Skeletal muscle tissue (tissue), 4 donors: ENCODE results near the gene MUC7. TPM values are rescaled to one million over a fixed set of nuclear protein-coding genes. Genes with fewer than 3 reads are reported as not detected.

Source experiments
- H3K27ac ChIP-seq: one replicate; pipeline ENCODE4 v1.7.0; 2013; ENCODE audit warnings: mild to moderate bottlenecking, low read depth, low read length, inconsistent platforms
- H3K27me3 ChIP-seq, 3 donors: one replicate each; pipeline ENCODE4 v1.7.0; 2013; ENCODE audit warnings: low read length in 3 of 3; ENCODE audit not compliant: control insufficient read depth in 3 of 3, insufficient read depth in 3 of 3
- H3K36me3 ChIP-seq, 3 donors: one replicate each; pipeline ENCODE4 v1.7.0; 2013; ENCODE audit warnings: low read length in 3 of 3; ENCODE audit not compliant: control insufficient read depth in 3 of 3, insufficient read depth in 3 of 3
- H3K4me1 ChIP-seq, 3 donors: one replicate each; pipeline ENCODE4 v1.7.0; 2013; ENCODE audit warnings: low read length in 3 of 3, mild to moderate bottlenecking in 3 of 3; ENCODE audit not compliant: control insufficient read depth in 3 of 3, insufficient read depth in 3 of 3
- H3K4me3 ChIP-seq, 3 donors: one replicate each; pipeline ENCODE4 v1.7.0; 2013; ENCODE audit warnings: low read length in 3 of 3
- H3K9ac ChIP-seq, 3 donors: one replicate each; pipeline ENCODE4 v1.7.0; 2013; ENCODE audit warnings: low read length in 3 of 3, mild to moderate bottlenecking in 3 of 3, moderate library complexity in 2 of 3, low read depth in 1 of 3
- H3K9me3 ChIP-seq, 3 donors: one replicate each; pipeline ENCODE4 v1.7.0; 2013; ENCODE audit warnings: low read length in 3 of 3; ENCODE audit not compliant: control insufficient read depth in 3 of 3
- total RNA-seq: library from RNA; depleted of rRNA; stranded (reverse); fragments of >200 nt; gene quantifications from one replicate; pipeline ENCODE4 v1.2.3, GENCODE V29; 2014
- donor health status: Osteomylitis.

MUC7 gene
- total RNA-seq: not detected

DNA sequence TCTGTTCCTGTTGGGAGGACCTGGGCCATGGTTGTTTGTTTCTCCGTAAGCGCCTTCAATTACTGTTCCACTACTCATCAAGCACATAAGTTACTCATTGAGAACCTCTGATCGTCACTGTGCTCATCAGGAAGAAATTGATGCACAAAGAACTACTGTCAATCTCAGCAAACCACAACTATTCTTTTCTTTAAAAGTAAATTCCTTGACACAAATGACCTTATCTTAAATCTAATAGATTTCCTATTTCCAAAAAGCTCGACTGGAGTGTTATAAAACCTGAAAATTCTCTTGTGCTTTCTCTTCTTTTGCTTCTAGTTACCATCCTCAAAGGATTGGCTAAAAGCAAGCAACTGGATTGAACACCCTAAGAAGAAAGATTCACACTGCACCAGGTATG lies at the start of gene MUC7:
MUC7 (plus strand) TSS at position 301 of the 400 bp plus-strand sequence. CDS start 1,825 bp downstream, outside the sequence.
- Histone ChIP-seq H3K27ac (no peak within 1 kb of the TSS), H3K9me3 (no peaks in the 10 kb centered on the region), H3K4me1 (no peaks in the 10 kb centered on the region), H3K36me3 (no peaks in the 10 kb centered on the region), H3K4me3 (no peak within 1 kb of the TSS), H3K27me3 (no peaks in the 10 kb centered on the region), H3K9ac (no peak within 1 kb of the TSS)

GRCh38 chr4:70425306-70425705 lies 46.7 kb upstream of the MUC7 start:
- Histone ChIP-seq H3K4me1 (no peaks in the 10 kb centered on the region), H3K27me3 (no peaks in the 10 kb centered on the region), H3K27ac (no peak overlapping the region), H3K4me3 (no peak overlapping the region), H3K36me3 (no peaks in the 10 kb centered on the region), H3K9me3 (no peaks in the 10 kb centered on the region), H3K9ac (no peak overlapping the region)

DNA sequence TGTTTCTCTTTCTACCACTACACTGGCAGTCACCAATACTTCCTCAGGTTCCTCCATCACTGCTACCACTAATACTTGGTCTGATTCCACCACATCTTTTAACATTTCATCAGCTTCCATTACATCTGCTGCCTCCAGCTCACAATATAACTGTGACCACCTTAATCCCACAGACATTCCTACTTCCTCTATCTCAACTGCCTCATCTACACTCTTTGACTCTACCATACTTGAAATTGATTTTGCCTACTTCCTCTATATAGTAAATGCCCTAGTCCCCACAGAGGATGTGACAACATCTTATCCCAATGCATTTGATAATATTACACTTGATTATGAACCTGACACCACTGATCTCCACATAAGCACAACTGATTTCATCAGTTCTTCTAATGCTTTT lies 45.2 kb upstream of the MUC7 start:
- Histone ChIP-seq H3K9ac (no peak overlapping the region), H3K4me1 (no peaks in the 10 kb centered on the region), H3K4me3 (no peak overlapping the region), H3K9me3 (no peaks in the 10 kb centered on the region), H3K36me3 (no peaks in the 10 kb centered on the region), H3K27ac (no peak overlapping the region), H3K27me3 (no peaks in the 10 kb centered on the region)

DNA sequence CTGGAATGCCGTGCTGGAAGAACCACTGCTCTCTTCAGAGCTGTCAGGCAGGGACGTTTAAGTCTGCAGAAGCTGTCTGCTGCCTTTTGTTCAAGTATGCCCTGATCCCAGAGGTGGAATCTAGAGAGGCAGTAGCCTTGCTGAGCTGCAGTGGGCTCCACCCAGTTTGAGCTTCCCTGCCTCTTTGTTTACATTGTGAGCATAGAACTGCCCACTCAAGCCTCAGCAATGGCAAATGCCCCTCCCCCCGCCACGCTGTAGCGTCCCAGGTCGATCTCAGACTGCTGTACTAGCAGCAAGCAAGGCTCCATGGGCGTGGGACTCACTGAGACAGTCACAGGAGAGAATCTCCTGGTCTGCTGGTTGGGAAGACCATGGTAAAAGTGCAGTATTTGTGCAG lies 34.8 kb upstream of the MUC7 start:
- Histone ChIP-seq H3K4me3 (no peak overlapping the region), H3K27ac (no peak overlapping the region), H3K9me3 (no peaks in the 10 kb centered on the region), H3K36me3 (no peaks in the 10 kb centered on the region), H3K27me3 (no peaks in the 10 kb centered on the region), H3K9ac (no peak overlapping the region), H3K4me1 (no peaks in the 10 kb centered on the region)

- H3K36me3 ChIP-seq: no peaks in the 10 kb centered on the region
- no peak overlapping the region for H3K27ac ChIP-seq
- no peaks in the 10 kb centered on the region for H3K4me1 ChIP-seq
- H3K9me3 ChIP-seq: no peaks in the 10 kb centered on the region
- no peak overlapping the region for H3K9ac ChIP-seq
- no peak overlapping the region for H3K4me3 ChIP-seq
- no peaks in the 10 kb centered on the region for H3K27me3 ChIP-seq
Observed at GRCh38 chr4:70442474-70442873, 29.5 kb upstream of the MUC7 start.

DNA sequence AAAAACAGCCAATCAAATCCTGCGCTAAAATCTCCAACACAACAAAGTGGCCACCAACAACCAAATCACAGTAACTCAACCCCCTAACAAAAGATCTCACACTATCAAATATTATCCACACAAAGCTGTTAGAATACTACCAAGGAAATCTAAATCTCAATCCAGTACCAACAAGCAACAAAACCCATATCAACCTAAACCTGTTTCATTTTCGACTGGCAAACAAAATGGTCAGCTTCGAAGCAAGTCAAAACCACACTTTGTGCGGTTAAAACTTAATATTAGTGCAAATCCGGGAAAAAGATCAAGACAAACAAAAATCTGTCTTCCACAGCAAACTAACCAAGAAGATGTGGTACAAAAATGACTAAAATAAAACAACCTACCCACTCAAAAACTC lies 28.7 kb upstream of the MUC7 start:
- no peak overlapping the region for H3K4me3 ChIP-seq
- H3K9me3 ChIP-seq: no peaks in the 10 kb centered on the region
- H3K27ac ChIP-seq: no peak overlapping the region
- H3K36me3 ChIP-seq: no peaks in the 10 kb centered on the region
- no peaks in the 10 kb centered on the region for H3K27me3 ChIP-seq
- no peaks in the 10 kb centered on the region for H3K4me1 ChIP-seq
- H3K9ac ChIP-seq: no peak overlapping the region

- no peaks in the 10 kb centered on the region for H3K36me3 ChIP-seq
- no peak overlapping the region for H3K4me3 ChIP-seq
- H3K27ac ChIP-seq: no peak overlapping the region
- H3K9me3 ChIP-seq: no peaks in the 10 kb centered on the region
- no peak overlapping the region for H3K9ac ChIP-seq
- H3K4me1 ChIP-seq: no peaks in the 10 kb centered on the region
- H3K27me3 ChIP-seq: no peaks in the 10 kb centered on the region
Observed at GRCh38 chr4:70449220-70449619, 22.8 kb upstream of the MUC7 start.

DNA sequence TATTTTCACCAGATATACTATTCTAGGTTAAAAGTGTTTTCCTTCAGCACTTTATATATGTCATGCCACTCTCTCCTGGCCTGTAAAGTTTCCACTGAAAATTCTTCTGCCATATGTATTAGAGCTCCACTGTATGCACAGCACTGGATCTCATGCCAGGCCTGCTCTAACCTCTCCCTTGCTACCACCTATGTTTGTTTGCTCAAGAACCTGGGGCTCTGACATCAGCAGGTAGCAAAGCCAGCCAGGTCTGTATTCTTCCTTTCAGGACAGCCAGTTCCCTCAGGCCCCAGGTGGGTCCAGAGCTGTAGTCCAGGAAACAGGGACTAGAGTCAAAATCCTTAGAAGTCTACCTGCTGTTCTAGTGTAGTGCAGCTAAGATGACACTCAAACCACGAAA lies 19.1 kb upstream of the MUC7 start:
- H3K27me3 ChIP-seq: no peaks in the 10 kb centered on the region
- H3K36me3 ChIP-seq: no peaks in the 10 kb centered on the region
- H3K9ac ChIP-seq: no peak overlapping the region
- H3K4me1 ChIP-seq: no peaks in the 10 kb centered on the region
- H3K27ac ChIP-seq: no peak overlapping the region
- H3K9me3 ChIP-seq: no peaks in the 10 kb centered on the region
- H3K4me3 ChIP-seq: no peak overlapping the region

GRCh38 chr4:70463335-70463734 lies 8.7 kb upstream of the MUC7 start:
- H3K4me1 ChIP-seq: no peaks in the 10 kb centered on the region
- H3K27ac ChIP-seq: no peak overlapping the region

DNA sequence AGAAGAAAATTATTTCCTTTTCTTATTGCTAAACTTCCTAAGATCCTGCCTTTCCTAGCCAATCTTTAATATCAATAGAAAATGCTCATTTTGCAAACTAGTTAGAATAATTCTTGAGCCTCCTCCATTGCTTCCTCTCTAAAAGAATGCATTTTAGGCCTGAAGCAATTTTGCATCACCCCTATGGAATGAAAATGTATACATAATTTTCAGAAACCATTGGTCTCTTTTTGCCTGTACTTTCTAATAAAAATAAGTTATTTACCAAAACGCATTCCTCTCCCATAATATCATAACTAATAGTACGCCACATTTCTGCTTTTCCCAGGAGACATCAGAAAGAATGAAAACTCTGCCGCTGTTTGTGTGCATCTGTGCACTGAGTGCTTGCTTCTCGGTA lies 1.7 kb downstream of the MUC7 start:
- no peak overlapping the region for H3K9ac ChIP-seq
- no peak overlapping the region for H3K4me3 ChIP-seq
- H3K4me1 ChIP-seq: no peaks in the 10 kb centered on the region
- no peaks in the 10 kb centered on the region for H3K27me3 ChIP-seq
- no peaks in the 10 kb centered on the region for H3K9me3 ChIP-seq
- no peak overlapping the region for H3K27ac ChIP-seq
- H3K36me3 ChIP-seq: no peaks in the 10 kb centered on the region

More at GRCh38 chr4:70463335-70463734, 8.7 kb upstream of the MUC7 start:
- Histone ChIP-seq H3K9me3 (no peaks in the 10 kb centered on the region), H3K9ac (no peak overlapping the region), H3K4me3 (no peak overlapping the region), H3K36me3 (no peaks in the 10 kb centered on the region), H3K27me3 (no peaks in the 10 kb centered on the region)

DNA sequence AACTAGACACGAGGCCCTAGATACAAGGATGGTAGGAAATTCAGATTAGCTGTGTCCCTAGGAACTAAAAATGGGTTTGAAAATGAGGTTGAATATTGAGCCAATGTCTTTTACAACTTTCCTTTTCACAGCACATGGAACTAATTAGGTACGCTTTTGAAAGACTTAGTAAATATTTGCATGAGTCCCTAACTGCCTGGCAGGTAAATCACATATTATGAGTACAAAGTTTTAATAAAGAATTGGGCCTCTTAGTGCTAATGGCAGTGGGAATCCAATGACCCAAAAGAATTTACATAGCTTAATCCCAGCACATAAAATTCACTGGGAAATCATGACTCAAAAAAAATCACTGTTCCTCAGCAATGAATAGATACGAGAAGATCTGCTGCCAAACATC lies 16.8 kb downstream of the MUC7 start:
- no peaks in the 10 kb centered on the region for H3K36me3 ChIP-seq
- no peak overlapping the region for H3K4me3 ChIP-seq

More for the DNA sequence above, 16.8 kb downstream of the MUC7 start:
- no peak overlapping the region for H3K9ac ChIP-seq
- H3K27me3 ChIP-seq: no peaks in the 10 kb centered on the region
- H3K27ac ChIP-seq: no peak overlapping the region
- no peaks in the 10 kb centered on the region for H3K9me3 ChIP-seq
- no peaks in the 10 kb centered on the region for H3K4me1 ChIP-seq
